Renal cortical epithelial cell (primary cell): ENCODE results near the gene GPATCH3. TPM values are rescaled to one million over a fixed set of nuclear protein-coding genes. Genes with fewer than 3 reads are reported as not detected.
"Not testable (repeated sequence)": the region's sequence is repeated elsewhere in the genome, so short reads cannot be mapped to it uniquely, and the experiment has no call there.

Experiments used
- DNase-seq: peaks from one replicate; pipeline ENCODE4 v3.0.0-alpha.2; 2011; ENCODE audit warnings: low read depth
- total RNA-seq: library from RNA; depleted of rRNA; stranded (reverse); fragments of >200 nt; gene quantifications from 2 replicates; pipeline ENCODE4 v1.2.3, GENCODE V29; 2014

GPATCH3 gene
- total RNA-seq, 1 donor from 2014 or later = 7.0 TPM

GRCh38 chr1:26873097-26873496, 27.2 kb downstream of the GPATCH3 start:
- not testable (repeated sequence) for DNase-seq

- peak; percentile 93 for DNase-seq
Measured at GRCh38 chr1:26864610-26865480, 35.4 kb downstream of the GPATCH3 start.

GRCh38 chr1:26863685-26864077, 36.6 kb downstream of the GPATCH3 start:
- DNase-seq = no peak

GRCh38 chr1:26862781-26863684, 37.2 kb downstream of the GPATCH3 start, which contains the start of gene SFN:
TSS of gene SFN (plus strand) at chr1:26863149. CDS start at chr1:26863213, 64 bp downstream.
- DNase-seq = peak; percentile 88

GRCh38 chr1:26861889-26862378, 38.3 kb downstream of the GPATCH3 start:
- DNase-seq = peak; percentile 74

GRCh38 chr1:26861286-26861701, 39.0 kb downstream of the GPATCH3 start:
- DNase-seq = no peak

GRCh38 chr1:26858891-26859640, 41.2 kb downstream of the GPATCH3 start:
- no peak for DNase-seq

- no peak for DNase-seq
Measured at GRCh38 chr1:26858160-26858559, 42.1 kb downstream of the GPATCH3 start.

GRCh38 chr1:26857473-26858060, 42.7 kb downstream of the GPATCH3 start:
- no peak for DNase-seq

GRCh38 chr1:26856604-26857469, 43.4 kb downstream of the GPATCH3 start:
- DNase-seq = no peak

GRCh38 chr1:26856181-26856580, 44.1 kb downstream of the GPATCH3 start:
- DNase-seq = no peak

- no peak for DNase-seq
Measured at GRCh38 chr1:26855636-26856035, 44.6 kb downstream of the GPATCH3 start.

- no peak for DNase-seq
Measured at GRCh38 chr1:26854906-26855305, 45.4 kb downstream of the GPATCH3 start.

GRCh38 chr1:26853600-26853999, 46.7 kb downstream of the GPATCH3 start:
- DNase-seq = no peak

- peak; percentile 75 for DNase-seq
Measured at GRCh38 chr1:26853156-26853555, 47.1 kb downstream of the GPATCH3 start.

- no peak for DNase-seq
Measured at GRCh38 chr1:26852701-26853100, 47.6 kb downstream of the GPATCH3 start.

GRCh38 chr1:26851106-26851684, 49.1 kb downstream of the GPATCH3 start:
- DNase-seq = no peak

- peak; percentile 96 for DNase-seq
Measured at GRCh38 chr1:26848941-26849774, 51.1 kb downstream of the GPATCH3 start.

- DNase-seq = no peak
Measured at GRCh38 chr1:26848499-26848898, 51.8 kb downstream of the GPATCH3 start.
